Stimulated activated CD4-positive, alpha-beta T cell treated with anti-CD3 and anti-CD28 coated beads, Interleukin-1b, Interleukin-23, amount 100 ng/mL, for 1 hour (primary cell): ENCODE results near the gene CDK15.

Source experiments
- DNase-seq, 2 donors: peaks; one replicate each; pipeline ENCODE4 v3.0.0-alpha.2; 2020; ENCODE audit warnings: low read depth in 2 of 2

The CDK15 gene

DNA sequence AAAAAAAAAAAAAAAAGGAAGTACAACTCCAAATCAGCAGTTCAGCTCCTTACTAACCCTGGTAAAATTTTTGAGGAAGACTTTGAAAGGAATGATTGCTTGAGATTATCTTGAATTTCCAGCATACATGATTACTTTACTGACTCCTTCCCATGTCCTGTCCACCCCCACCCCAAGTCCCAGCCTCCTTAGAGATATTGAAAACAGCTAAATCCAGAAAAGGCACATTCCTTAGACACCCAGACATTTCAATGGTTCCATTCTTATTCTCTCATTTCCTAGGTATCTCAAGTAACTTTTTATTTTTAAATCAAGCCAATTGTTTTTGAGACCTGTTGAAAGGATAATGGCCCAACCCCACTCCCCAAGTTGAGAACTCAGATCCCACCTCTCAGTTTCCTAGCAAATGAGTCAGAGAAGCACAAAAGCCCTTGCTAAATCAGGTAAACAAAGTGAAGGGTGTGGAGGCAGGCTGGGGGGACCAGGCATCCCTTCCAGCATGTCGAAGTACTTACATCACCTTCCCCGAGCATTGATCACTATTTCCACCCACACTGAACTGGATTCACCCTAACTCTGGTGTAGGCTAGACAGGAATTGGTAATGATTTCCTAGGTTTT is 131.9 kb downstream of the CDK15 start:
- DNase-seq: no peak

DNA sequence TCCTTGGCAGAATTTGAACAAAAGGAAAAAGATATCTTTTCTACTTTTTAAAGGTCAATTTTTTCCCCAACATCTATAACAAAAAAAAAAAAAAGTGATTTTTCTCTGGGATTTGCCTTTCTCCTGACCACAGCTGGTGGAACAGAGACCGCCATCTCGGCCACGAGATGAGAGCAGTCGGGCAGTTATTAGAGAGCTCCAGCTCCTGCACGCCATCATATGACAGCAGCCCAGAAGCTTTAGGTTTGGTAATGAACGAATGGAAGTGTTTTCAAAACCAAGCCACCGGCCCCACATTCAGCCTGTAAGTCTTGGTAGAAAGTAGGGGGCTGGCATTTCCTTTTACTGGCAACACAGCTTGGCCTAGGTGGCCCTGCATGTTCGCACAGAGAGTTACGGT is 132.4 kb downstream of the CDK15 start:
- no peak for DNase-seq

DNA sequence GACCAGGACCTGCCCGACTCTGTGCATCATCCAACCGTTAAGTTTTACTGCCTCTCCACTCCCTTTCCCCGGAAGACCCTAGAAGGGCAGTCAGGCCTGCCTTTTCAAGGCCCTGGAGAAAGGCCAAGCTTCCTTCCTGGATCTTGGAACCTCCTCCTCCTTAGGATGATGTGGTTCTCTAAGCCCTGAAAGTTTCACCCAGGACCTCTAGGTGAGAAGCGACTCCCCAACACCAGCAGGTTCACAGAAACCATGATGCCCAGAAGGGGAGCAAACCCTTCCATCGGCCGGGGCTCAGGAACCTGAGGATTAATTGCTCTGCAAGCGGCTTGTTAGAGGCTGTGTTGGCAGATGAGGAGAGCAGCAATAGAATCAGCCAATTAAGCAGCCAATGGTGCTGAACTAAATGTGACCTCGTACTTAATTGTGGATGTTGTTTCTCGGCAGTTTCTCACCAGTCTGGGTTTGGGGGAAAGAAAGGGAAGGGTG is 133.2 kb downstream of the CDK15 start:
- DNase-seq: no peak

DNA sequence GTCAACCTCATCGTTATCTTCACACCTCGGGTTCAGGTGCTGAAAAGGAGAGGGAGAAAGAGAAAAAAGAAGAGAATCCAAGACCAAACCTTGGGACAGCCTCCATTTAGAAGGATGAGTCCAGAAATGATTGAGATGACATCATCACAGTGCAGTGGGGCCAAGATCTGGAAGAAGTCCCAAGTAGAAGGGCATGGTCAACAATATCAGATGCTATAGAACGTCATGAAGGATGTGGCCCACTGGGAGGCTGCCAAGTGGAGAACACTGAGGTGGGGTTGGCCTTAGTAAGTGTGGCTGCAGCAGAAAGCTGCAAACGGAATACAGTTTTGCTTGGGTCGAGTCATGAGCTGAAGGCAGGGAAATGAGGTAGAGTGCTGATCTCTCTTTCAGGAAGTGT is 136.2 kb downstream of the CDK15 start:
- DNase-seq: no peak
